Measurements from ENCODE around the gene UBE2G2. TPM values are rescaled to one million over a fixed set of nuclear protein-coding genes. Genes with fewer than 3 reads are reported as not detected.
A peak's percentile ranks its signal among the peaks of the same experiment; 100 is the strongest.

The UBE2G2 gene
- total RNA-seq (2021), result 204 and 212 TPM in 2 replicates
- percentile 96 among the genes with signal in this experiment for Bru-seq, nascent RNA
- BruChase-seq, experiment 1, labeled RNA remaining after a 2-hour chase, result percentile 99 among the genes with signal in this experiment
- percentile 98 among the genes with signal in this experiment for BruChase-seq, experiment 2, labeled RNA remaining after a 6-hour chase
- long read RNA-seq, full-length matches to known transcripts, result 295 of 399 reads
- long read RNA-seq, partial matches to known transcripts, result 11 of 399 reads
- long read RNA-seq, other reads (novel, unspliced or antisense), result 93 of 399 reads

GRCh38 chr21:44801468-44802395, at the start of gene UBE2G2:
Gene UBE2G2 (minus strand): TSS chr21:44801820. CDS start chr21:44801748, 72 bp downstream.
- Histone ChIP-seq H3K36me3 (ENCODE audit: insufficient read depth, low read length, poor library complexity, severe bottlenecking) (peaks cover 52% of the 10 kb centered on the region), H3K27me3 (replicated peaks; ENCODE audit: insufficient read depth, low read depth, low read length, poor library complexity) (no peaks in the 10 kb centered on the region), H3K27ac (ENCODE audit: low read depth, low read length, poor library complexity, severe bottlenecking) (peak within 1 kb of the TSS; percentile 93), H3K9me3 (ENCODE audit: low read depth, low read length, poor library complexity, severe bottlenecking) (no peaks in the 10 kb centered on the region), H3K4me3 (ENCODE audit: low read depth, low read length, poor library complexity, severe bottlenecking) (peak within 1 kb of the TSS; percentile 67), H3K4me1 (ENCODE audit: insufficient read depth, low read length, poor library complexity, severe bottlenecking) (peaks cover 23% of the 10 kb centered on the region)
- ChIA-PET CTCF (no interaction called here), POLR2A (ENCODE audit: low non-redundant PET) (no interaction called here)
- TSS peak; percentile 57 for BruUV-seq (replicated peaks)
- peak; percentile 93 for DNase-seq (ENCODE audit: low spot score)
- TF ChIP-seq EZH2 (IDR thresholded peaks at IDR 0.05; ENCODE audit: borderline replicate concordance, low read depth, low read length, poor library complexity, severe bottlenecking), result no peak
- TF ChIP-seq, protein P1, sequence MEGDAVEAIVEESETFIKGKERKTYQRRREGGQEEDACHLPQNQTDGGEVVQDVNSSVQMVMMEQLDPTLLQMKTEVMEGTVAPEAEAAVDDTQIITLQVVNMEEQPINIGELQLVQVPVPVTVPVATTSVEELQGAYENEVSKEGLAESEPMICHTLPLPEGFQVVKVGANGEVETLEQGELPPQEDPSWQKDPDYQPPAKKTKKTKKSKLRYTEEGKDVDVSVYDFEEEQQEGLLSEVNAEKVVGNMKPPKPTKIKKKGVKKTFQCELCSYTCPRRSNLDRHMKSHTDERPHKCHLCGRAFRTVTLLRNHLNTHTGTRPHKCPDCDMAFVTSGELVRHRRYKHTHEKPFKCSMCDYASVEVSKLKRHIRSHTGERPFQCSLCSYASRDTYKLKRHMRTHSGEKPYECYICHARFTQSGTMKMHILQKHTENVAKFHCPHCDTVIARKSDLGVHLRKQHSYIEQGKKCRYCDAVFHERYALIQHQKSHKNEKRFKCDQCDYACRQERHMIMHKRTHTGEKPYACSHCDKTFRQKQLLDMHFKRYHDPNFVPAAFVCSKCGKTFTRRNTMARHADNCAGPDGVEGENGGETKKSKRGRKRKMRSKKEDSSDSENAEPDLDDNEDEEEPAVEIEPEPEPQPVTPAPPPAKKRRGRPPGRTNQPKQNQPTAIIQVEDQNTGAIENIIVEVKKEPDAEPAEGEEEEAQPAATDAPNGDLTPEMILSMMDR (conservative IDR thresholded peaks at IDR 0.05; ENCODE audit: low read depth, low read length), result no peak
- intact Hi-C loops (cut with micrococcal nuclease; ENCODE audit: unreplicated experiment), result loop anchor here (2.0 to 5.0 kb wide), 3 partner anchors 71 to 326 kb away; partner anchors contain the start of gene PTTG1IP

DNA sequence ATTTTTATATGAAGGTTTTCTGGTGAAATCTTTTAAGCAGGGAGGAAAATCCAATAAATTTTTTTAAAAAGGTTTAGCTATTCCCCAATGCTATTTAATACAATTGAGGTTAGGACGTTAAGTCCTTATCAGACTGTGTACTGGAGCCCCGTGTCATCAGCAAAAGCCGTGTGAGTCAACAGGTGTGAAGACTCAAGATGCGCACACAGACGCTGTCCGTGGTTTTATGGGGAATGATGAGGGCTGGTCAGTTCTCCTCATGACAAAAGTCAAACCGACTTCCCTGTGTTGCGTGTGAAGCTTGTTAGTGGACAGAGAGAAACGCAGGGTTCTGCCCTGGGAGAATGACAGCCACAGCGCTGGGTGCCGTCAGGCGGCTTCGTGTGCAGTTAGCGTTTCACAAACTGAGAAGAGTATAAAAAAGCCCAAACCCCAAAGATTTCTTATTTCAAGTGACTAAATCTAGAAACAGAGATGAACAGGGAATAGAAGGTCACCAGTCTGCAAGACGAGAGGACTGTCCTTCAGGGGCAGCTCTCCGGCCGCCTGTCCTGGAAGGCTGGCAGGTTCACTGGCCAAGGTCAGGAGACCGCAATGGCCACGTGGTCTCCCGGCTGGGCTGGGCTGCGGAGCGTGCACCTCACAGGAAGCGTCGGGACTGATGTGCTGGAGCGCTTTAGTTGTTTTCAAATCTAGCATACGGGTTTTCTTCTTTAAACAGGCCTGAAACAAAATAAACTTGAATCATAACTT, 49.5 kb upstream of the UBE2G2 start:
- no peak overlapping the region for H3K27ac ChIP-seq (ENCODE audit: low read depth, low read length, poor library complexity, severe bottlenecking)
- BruUV-seq (replicated peaks), result no TSS peak
- no peaks in the 10 kb centered on the region for H3K27me3 ChIP-seq (replicated peaks; ENCODE audit: insufficient read depth, low read depth, low read length, poor library complexity)
- intact Hi-C loops (cut with micrococcal nuclease; ENCODE audit: unreplicated experiment), result no loop called here
- POLR2A ChIA-PET (ENCODE audit: low non-redundant PET), result no interaction called here
- H3K4me1 ChIP-seq (ENCODE audit: insufficient read depth, low read length, poor library complexity, severe bottlenecking), result peaks cover 3% of the 10 kb centered on the region
- TF ChIP-seq, protein P1 (conservative IDR thresholded peaks at IDR 0.05; ENCODE audit: low read depth, low read length), result no peak
- TF ChIP-seq EZH2 (IDR thresholded peaks at IDR 0.05; ENCODE audit: borderline replicate concordance, low read depth, low read length, poor library complexity, severe bottlenecking), result no peak
- no peak for DNase-seq (ENCODE audit: low spot score)
- peaks cover 68% of the 10 kb centered on the region for H3K36me3 ChIP-seq (ENCODE audit: insufficient read depth, low read length, poor library complexity, severe bottlenecking)
- CTCF ChIA-PET, result no interaction called here
- no peak overlapping the region for H3K4me3 ChIP-seq (ENCODE audit: low read depth, low read length, poor library complexity, severe bottlenecking)
- H3K9me3 ChIP-seq (ENCODE audit: low read depth, low read length, poor library complexity, severe bottlenecking), result no peaks in the 10 kb centered on the region

DNA sequence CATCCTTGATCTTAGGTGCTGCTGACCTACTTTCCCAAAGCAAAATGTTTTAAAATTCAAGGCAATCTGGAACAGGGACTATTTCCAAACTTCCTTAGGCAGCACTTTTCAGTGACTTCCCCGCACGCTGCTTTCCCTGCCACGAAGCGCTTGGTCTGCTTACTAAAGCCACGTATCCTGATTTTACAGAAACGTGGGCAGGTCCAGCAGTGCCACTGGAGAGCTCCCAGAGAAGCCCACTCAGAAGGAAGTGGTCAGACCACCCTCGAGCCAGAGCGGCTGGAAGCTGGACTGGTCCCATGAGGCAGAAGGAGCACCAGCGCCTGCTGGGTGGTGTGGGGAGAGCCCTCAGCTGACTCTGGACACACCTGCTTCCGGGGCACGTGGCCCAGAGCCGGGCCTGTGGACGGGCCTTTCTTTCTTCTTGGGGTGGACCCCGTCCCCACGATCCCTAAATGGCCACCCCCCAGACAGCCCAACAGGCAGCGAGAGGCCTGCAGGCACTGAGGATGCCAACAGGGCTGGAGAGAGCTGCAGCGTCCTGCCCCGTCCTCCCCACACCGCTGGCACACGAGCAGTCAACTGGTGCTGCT, 48.7 kb upstream of the UBE2G2 start:
- no peak for TF ChIP-seq EZH2 (IDR thresholded peaks at IDR 0.05; ENCODE audit: borderline replicate concordance, low read depth, low read length, poor library complexity, severe bottlenecking)
- TF ChIP-seq, protein P1 (conservative IDR thresholded peaks at IDR 0.05; ENCODE audit: low read depth, low read length), result no peak
- Histone ChIP-seq H3K9me3 (ENCODE audit: low read depth, low read length, poor library complexity, severe bottlenecking) (no peaks in the 10 kb centered on the region), H3K27me3 (replicated peaks; ENCODE audit: insufficient read depth, low read depth, low read length, poor library complexity) (no peaks in the 10 kb centered on the region), H3K27ac (ENCODE audit: low read depth, low read length, poor library complexity, severe bottlenecking) (no peak overlapping the region), H3K4me1 (ENCODE audit: insufficient read depth, low read length, poor library complexity, severe bottlenecking) (peaks cover 9% of the 10 kb centered on the region), H3K4me3 (ENCODE audit: low read depth, low read length, poor library complexity, severe bottlenecking) (no peak overlapping the region), H3K36me3 (ENCODE audit: insufficient read depth, low read length, poor library complexity, severe bottlenecking) (peaks cover 60% of the 10 kb centered on the region)
- no TSS peak for BruUV-seq (replicated peaks)
- intact Hi-C loops (cut with micrococcal nuclease; ENCODE audit: unreplicated experiment), result no loop called here
- no peak for DNase-seq (ENCODE audit: low spot score)
- POLR2A ChIA-PET (ENCODE audit: low non-redundant PET), result no interaction called here
- CTCF ChIA-PET, result no interaction called here

Measured in A673 (cell line).